Nephron (organoid): Measurements from ENCODE around the gene KIF1A.
A peak's percentile ranks its signal among the peaks of the same experiment; 100 is the strongest.

ENCODE experiments used
- H3K27ac Mint-ChIP-seq, 3 experiments: 2 replicates each; pipeline ENCODE4 v1.8.0; 2020; ENCODE audit warnings: mixed read lengths in 3 of 3, mild to moderate bottlenecking in 2 of 3, moderate library complexity in 1 of 3
- H3K27me3 Mint-ChIP-seq: 2 replicates; pipeline ENCODE4 v1.8.0; 2021; ENCODE audit warnings: low read depth, mild to moderate bottlenecking, moderate library complexity, mixed read lengths
- H3K36me3 Mint-ChIP-seq: 2 replicates; pipeline ENCODE4 v1.8.0; 2020; ENCODE audit warnings: low read depth, mixed read lengths
- H3K4me1 Mint-ChIP-seq: 2 replicates; pipeline ENCODE4 v1.8.0; 2020; ENCODE audit warnings: mixed read lengths
- H3K4me3 Mint-ChIP-seq, 3 experiments: 2 replicates each; pipeline ENCODE4 v1.8.0; 2020; ENCODE audit warnings: mild to moderate bottlenecking in 3 of 3, mixed read lengths in 3 of 3, moderate library complexity in 2 of 3
- H3K9me3 Mint-ChIP-seq: 2 replicates; pipeline ENCODE4 v1.8.0; 2020; ENCODE audit warnings: mixed read lengths
- CTCF ChIP-seq, 3 experiments: fragments of 200-600 bp; sonication (generic); IDR thresholded peaks; one replicate each; pipeline ENCODE4 v1.5.0; 2021; ENCODE audit warnings: antibody characterized with exemption in 3 of 3; ENCODE audit not compliant: unreplicated experiment in 3 of 3

Gene KIF1A

GRCh38 chr2:240689975-240690374 lies 130.0 kb downstream of the KIF1A start:
- Mint-ChIP-seq H3K4me3 (no peak overlapping the region), H3K36me3 (no peaks in the 10 kb centered on the region)

GRCh38 chr2:240688553-240688919 lies 131.5 kb downstream of the KIF1A start:
- Mint-ChIP-seq H3K27me3 (no peaks in the 10 kb centered on the region), H3K9me3 (no peaks in the 10 kb centered on the region), H3K27ac (no peak overlapping the region), H3K4me3 (no peak overlapping the region), H3K36me3 (no peaks in the 10 kb centered on the region), H3K4me1 (peaks cover 11% of the 10 kb centered on the region)
- TF ChIP-seq CTCF (IDR thresholded peaks at IDR 0.05; ENCODE audit: unreplicated experiment in 3 of 3), result no peak

More at GRCh38 chr2:240689975-240690374, 130.0 kb downstream of the KIF1A start:
- TF ChIP-seq CTCF (IDR thresholded peaks at IDR 0.05; ENCODE audit: unreplicated experiment in 3 of 3), result no peak
- Mint-ChIP-seq H3K4me1 (peaks cover 11% of the 10 kb centered on the region), H3K27ac (no peak overlapping the region), H3K9me3 (no peaks in the 10 kb centered on the region), H3K27me3 (no peaks in the 10 kb centered on the region)

GRCh38 chr2:240687741-240688552 lies 132.1 kb downstream of the KIF1A start:
- Mint-ChIP-seq H3K36me3 (no peaks in the 10 kb centered on the region), H3K9me3 (no peaks in the 10 kb centered on the region), H3K27me3 (no peaks in the 10 kb centered on the region), H3K4me3 (no peak overlapping the region), H3K27ac (no peak overlapping the region), H3K4me1 (peaks cover 11% of the 10 kb centered on the region)
- TF ChIP-seq CTCF (IDR thresholded peaks at IDR 0.05; ENCODE audit: unreplicated experiment in 3 of 3), result no peak

GRCh38 chr2:240687045-240687740 lies 132.8 kb downstream of the KIF1A start:
- no peak for TF ChIP-seq CTCF (IDR thresholded peaks at IDR 0.05; ENCODE audit: unreplicated experiment in 3 of 3)
- Mint-ChIP-seq H3K4me3 (no peak overlapping the region), H3K4me1 (peaks cover 11% of the 10 kb centered on the region), H3K9me3 (no peaks in the 10 kb centered on the region), H3K27me3 (no peaks in the 10 kb centered on the region), H3K27ac (peak overlapping the region in 1 of 3 experiments; percentile 86), H3K36me3 (no peaks in the 10 kb centered on the region)

- Mint-ChIP-seq H3K27me3 (no peaks in the 10 kb centered on the region), H3K36me3 (no peaks in the 10 kb centered on the region)
- TF ChIP-seq CTCF (IDR thresholded peaks at IDR 0.05; ENCODE audit: unreplicated experiment in 3 of 3), result no peak
Measured at GRCh38 chr2:240686460-240686859, 133.6 kb downstream of the KIF1A start.

More at GRCh38 chr2:240686460-240686859, 133.6 kb downstream of the KIF1A start:
- peak overlapping the region in 1 of 3 experiments; percentile 86 for H3K27ac Mint-ChIP-seq
- no peak overlapping the region for H3K4me3 Mint-ChIP-seq
- peaks cover 11% of the 10 kb centered on the region for H3K4me1 Mint-ChIP-seq
- no peaks in the 10 kb centered on the region for H3K9me3 Mint-ChIP-seq
